ENCODE measurements around the gene CTSH.

- TF ChIP-seq POLR2A (IDR thresholded peaks at IDR 0.05; ENCODE audit: low read depth, low read length) (no peak), POLR2AphosphoS5 (IDR thresholded peaks at IDR 0.05; ENCODE audit: low read depth, low read length) (no peak), TAF1 (IDR thresholded peaks at IDR 0.05; ENCODE audit: borderline replicate concordance, low read depth, low read length) (no peak)
These were observed 38.6 kb downstream of the CTSH start for GRCh38 chr15:78906316-78906620.
